HepG2 (cell line): ENCODE data around the gene ACAP3. TPM values are rescaled to one million over a fixed set of nuclear protein-coding genes. Genes with fewer than 3 reads are reported as not detected.
A peak's percentile ranks its signal among the peaks of the same experiment; 100 is the strongest.

Source experiments
- ARID5B ChIP-seq: IDR thresholded peaks from 2 replicates; pipeline ENCODE4 v1.4.0; 2020; ENCODE audit warnings: mild to moderate bottlenecking, missing genetic modification reagents
- CHCHD3 ChIP-seq: sonication (generic); formaldehyde crosslinking; IDR thresholded peaks from 2 replicates; pipeline ENCODE4 v1.8.0; 2022; ENCODE audit warnings: mild to moderate bottlenecking, missing genetic modification reagents, moderate library complexity
- ISL2 ChIP-seq: sonication (generic); formaldehyde crosslinking; IDR thresholded peaks from 2 replicates; pipeline ENCODE4 v1.5.0; 2020; ENCODE audit warnings: missing genetic modification reagents
- KMT2B ChIP-seq: IDR thresholded peaks from 2 replicates; pipeline ENCODE4 v1.6.1; 2016; ENCODE audit warnings: missing genetic modification reagents, missing compliant biosample characterization
- MYC ChIP-seq: sonication (generic); formaldehyde crosslinking; IDR thresholded peaks from 2 replicates; pipeline ENCODE4 v1.9.0; 2021; ENCODE audit warnings: missing genetic modification reagents, borderline replicate concordance
- NFIB ChIP-seq: sonication (generic); formaldehyde crosslinking; IDR thresholded peaks from 2 replicates; pipeline ENCODE4 v1.9.0; 2021; ENCODE audit warnings: missing genetic modification reagents, mild to moderate bottlenecking, borderline replicate concordance
- NFKBIZ ChIP-seq: IDR thresholded peaks from 2 replicates; pipeline ENCODE4 v1.6.1; 2018; ENCODE audit warnings: missing genetic modification reagents, missing compliant biosample characterization
- ONECUT2 ChIP-seq: sonication (generic); formaldehyde crosslinking; IDR thresholded peaks from 2 replicates; pipeline ENCODE4 v1.4.0; 2020; ENCODE audit warnings: missing genetic modification reagents
- RARA ChIP-seq: IDR thresholded peaks from 2 replicates; pipeline ENCODE4 v1.6.1; 2016; ENCODE audit warnings: missing genetic modification reagents, missing compliant biosample characterization
- SRSF4 ChIP-seq: fragments of 200-400 bp; formaldehyde crosslinking; IDR thresholded peaks from one replicate; pipeline ENCODE4 v1.6.1; 2018; ENCODE audit warnings: mild to moderate bottlenecking, low read depth, low read length, moderate library complexity; ENCODE audit not compliant: poor library complexity, severe bottlenecking
- UBTF ChIP-seq: sonication (generic); formaldehyde crosslinking; IDR thresholded peaks from 2 replicates; pipeline ENCODE4 v1.4.0; 2020; ENCODE audit warnings: mild to moderate bottlenecking, missing genetic modification reagents
- ZNF230 ChIP-seq: sonication (generic); formaldehyde crosslinking; IDR thresholded peaks from 2 replicates; pipeline ENCODE4 v1.4.0; 2020; ENCODE audit warnings: mild to moderate bottlenecking, missing genetic modification reagents
- ZNF441 ChIP-seq: sonication (generic); formaldehyde crosslinking; IDR thresholded peaks from 2 replicates; pipeline ENCODE4 v1.7.0; 2021; ENCODE audit warnings: missing genetic modification reagents, borderline replicate concordance
- ZNF546 ChIP-seq: sonication (generic); formaldehyde crosslinking; conservative IDR thresholded peaks from 2 replicates; pipeline ENCODE4 v1.8.1; 2023; ENCODE audit warnings: mild to moderate bottlenecking, missing genetic modification reagents
- ZNF570 ChIP-seq: sonication (generic); formaldehyde crosslinking; IDR thresholded peaks from 2 replicates; pipeline ENCODE4 v1.4.0; 2020; ENCODE audit warnings: mild to moderate bottlenecking, missing genetic modification reagents, borderline replicate concordance
- ZNF589 ChIP-seq: sonication (generic); formaldehyde crosslinking; conservative IDR thresholded peaks from 2 replicates; pipeline ENCODE4 v1.8.0; 2022; ENCODE audit warnings: mild to moderate bottlenecking, moderate library complexity, missing genetic modification reagents
- ZNF674 ChIP-seq: sonication (generic); formaldehyde crosslinking; IDR thresholded peaks from 2 replicates; pipeline ENCODE4 v1.5.0; 2020; ENCODE audit warnings: low read depth, mild to moderate bottlenecking, missing genetic modification reagents
- ZNF678 ChIP-seq: sonication (generic); formaldehyde crosslinking; IDR thresholded peaks from 2 replicates; pipeline ENCODE4 v1.4.0; 2020; ENCODE audit warnings: mild to moderate bottlenecking, missing genetic modification reagents
- ZNF713 ChIP-seq: sonication (generic); formaldehyde crosslinking; IDR thresholded peaks from 2 replicates; pipeline ENCODE4 v1.4.0; 2020; ENCODE audit warnings: mild to moderate bottlenecking, missing genetic modification reagents
- ZNF775 ChIP-seq: sonication (generic); formaldehyde crosslinking; IDR thresholded peaks from 2 replicates; pipeline ENCODE4 v1.4.0; 2020; ENCODE audit warnings: missing genetic modification reagents, mild to moderate bottlenecking, moderate library complexity, borderline replicate concordance
- ZNF83 ChIP-seq: sonication (generic); formaldehyde crosslinking; IDR thresholded peaks from 2 replicates; pipeline ENCODE4 v1.4.0; 2020; ENCODE audit warnings: missing genetic modification reagents, mild to moderate bottlenecking, borderline replicate concordance
- ZNF850 ChIP-seq: sonication (generic); formaldehyde crosslinking; conservative IDR thresholded peaks from 2 replicates; pipeline ENCODE4 v1.9.0; 2021; ENCODE audit warnings: mild to moderate bottlenecking, missing genetic modification reagents
- ZNF879 ChIP-seq: sonication (generic); formaldehyde crosslinking; IDR thresholded peaks from 2 replicates; pipeline ENCODE4 v1.8.1; 2023; ENCODE audit warnings: missing genetic modification reagents
- polyA plus RNA-seq, 8 experiments: library from polyadenylated mRNA; depleted of rRNA in 3 of 8; stranded (reverse) in 7 of 8; unstranded in 1 of 8; fragments of >200 nt; fragmentation: Illumina TruSeq in 4 of 8; extraction: Trizol in 4 of 8; gene quantifications; 2 replicates each; pipeline versions ENCODE4 v1.2.1 to v1.2.3, GENCODE V29; 2011 to 2016; ENCODE audit warnings: low read depth in 4 of 8, missing spikeins in 1 of 8, mixed read lengths in 1 of 8; ENCODE audit not compliant: insufficient read depth in 1 of 8
- total RNA-seq, 5 experiments: library from RNA; depleted of rRNA; stranded (reverse); fragments of >200 nt; fragmentation: Illumina TruSeq; extraction: Trizol; gene quantifications; 2 replicates each; pipeline ENCODE4 v1.2.3, GENCODE V29; 2016; ENCODE audit warnings: low read depth in 1 of 5
- TF ChIP-seq, protein P1 (sequence below): sonication (generic); formaldehyde crosslinking; IDR thresholded peaks from 2 replicates; pipeline ENCODE4 v1.4.0; 2020; ENCODE audit warnings: missing genetic modification reagents

ACAP3 gene
- total and polyA plus RNA-seq, 2 of the 13 experiments (the other 11 are each of a cell fraction or from before 2014, with no cell fraction given), result 29.4 to 50.8 TPM

- TF ChIP-seq ZNF441 (0 out of 2 replicates have a peak, but pooled peaks have one; percentile 31), ZNF674 (CRISPR knock-in tag) (0 out of 2 replicates have a peak, but pooled peaks have one; percentile 65), ZNF546 (CRISPR knock-in tag) (0 out of 2 replicates have a peak, but pooled peaks have one; percentile 56), ZNF879 (0 out of 2 replicates have a peak, but pooled peaks have one; percentile 64), ARID5B (0 out of 2 replicates have a peak, but pooled peaks have one; percentile 17), ZNF775 (CRISPR knock-in tag) (no peak), SRSF4 (no peak), CHCHD3 (CRISPR knock-in tag) (peak; percentile 31; the same call in 1 of the 2 replicates), ZNF230 (CRISPR knock-in tag) (peak; percentile 70; the same call in 1 of the 2 replicates), ONECUT2 (CRISPR knock-in tag) (no peak), ZNF850 (CRISPR knock-in tag) (peak; percentile 23; the same call in 1 of the 2 replicates), KMT2B (CRISPR knock-in tag) (peak; percentile 34; the same call in 1 of the 2 replicates), MYC (peak; percentile 79), NFKBIZ (CRISPR knock-in tag) (no peak), RARA (CRISPR knock-in tag) (no peak; the same call in none of the 2 replicates), ISL2 (CRISPR knock-in tag) (no peak; the same call in 1 of the 2 replicates), NFIB (CRISPR knock-in tag) (no peak), ZNF713 (CRISPR knock-in tag) (no peak), ZNF678 (CRISPR knock-in tag) (peak; percentile 58; the same call in 1 of the 2 replicates), ZNF589 (CRISPR knock-in tag) (peak; percentile 59; the same call in 1 of the 2 replicates), UBTF (CRISPR knock-in tag) (peak; percentile 57), ZNF570 (CRISPR knock-in tag) (no peak), ZNF83 (0 out of 2 replicates have a peak, but pooled peaks have one; percentile 34)
- TF ChIP-seq, protein P1, sequence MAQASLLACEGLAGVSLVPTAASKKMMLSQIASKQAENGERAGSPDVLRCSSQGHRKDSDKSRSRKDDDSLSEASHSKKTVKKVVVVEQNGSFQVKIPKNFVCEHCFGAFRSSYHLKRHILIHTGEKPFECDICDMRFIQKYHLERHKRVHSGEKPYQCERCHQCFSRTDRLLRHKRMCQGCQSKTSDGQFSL (CRISPR knock-in tag), result no peak
Measured at GRCh38 chr1:1273512-1274298, 34.0 kb downstream of the ACAP3 start, which contains the start of gene UBE2J2 (continued).
